Left ventricle myocardium superior (tissue), 1 donor: Measurements from ENCODE around the gene LCNL1. TPM values are rescaled to one million over a fixed set of nuclear protein-coding genes. Genes with fewer than 3 reads are reported as not detected.
A peak's percentile ranks its signal among the peaks of the same experiment; 100 is the strongest.
"Not testable (repeated sequence)": the region's sequence is repeated elsewhere in the genome, so short reads cannot be mapped to it uniquely, and the experiment has no call there.

Source experiments
- ATAC-seq: fragments of 200-7000 bp; cut with Tn5 transposase; one replicate; pipeline ENCODE4 v1.9.1; 2020; ENCODE audit warnings: mild to moderate bottlenecking, moderate library complexity
- DNase-seq: peaks from one replicate; pipeline ENCODE4 v3.0.0-alpha.2; 2020
- intact Hi-C: fragments of 100-400 bp; cut with micrococcal nuclease; formaldehyde crosslinking; loops from one replicate; pipeline ENCODE4 v1.11.0; 2022
- total RNA-seq: library from RNA; stranded (reverse); fragmentation: NEBNext Ultra II Directional; extraction: Animal tissue kit (Norgen Biotek cat#: 25700); gene quantifications from one replicate; pipeline ENCODE4 v1.2.1, GENCODE V29; 2021
- donor health status: DM: no; HTN: yes; CAD: no; lungs with severe emphysema.

Gene LCNL1
- total RNA-seq, 1 donor from 2014 or later: 18.3 TPM

GRCh38 chr9:137001857-137002645, 19.3 kb downstream of the LCNL1 start:
- ATAC-seq: no peak
- DNase-seq: no peak
- intact Hi-C loops: no loop called here

GRCh38 chr9:137002646-137003041, 19.9 kb downstream of the LCNL1 start:
- intact Hi-C loops: no loop called here

GRCh38 chr9:137004285-137004684, 21.5 kb downstream of the LCNL1 start:
- intact Hi-C loops, ATAC-seq, DNase-seq: not testable (repeated sequence)

More at GRCh38 chr9:137002646-137003041, 19.9 kb downstream of the LCNL1 start:
- ATAC-seq (no peak), DNase-seq (no peak)

- intact Hi-C loops: no loop called here
- DNase-seq: no peak
- no peak for ATAC-seq
Measured at GRCh38 chr9:137006116-137007003, 23.6 kb downstream of the LCNL1 start.

- DNase-seq (no peak), ATAC-seq (peak; percentile 12)
- intact Hi-C loops: no loop called here
Measured at GRCh38 chr9:137007108-137007815, 24.5 kb downstream of the LCNL1 start.

- no peak for DNase-seq
- no peak for ATAC-seq
- intact Hi-C loops: no loop called here
Measured at GRCh38 chr9:137007816-137008270, 25.1 kb downstream of the LCNL1 start.

GRCh38 chr9:137008312-137008711, 25.5 kb downstream of the LCNL1 start:
- intact Hi-C loops: no loop called here

GRCh38 chr9:137009217-137009616, 26.4 kb downstream of the LCNL1 start:
- DNase-seq (no peak), ATAC-seq (no peak)
- intact Hi-C loops: no loop called here

More at GRCh38 chr9:137008312-137008711, 25.5 kb downstream of the LCNL1 start:
- no peak for DNase-seq
- no peak for ATAC-seq

- no peak for DNase-seq
- ATAC-seq: no peak
- intact Hi-C loops: no loop called here
Measured at GRCh38 chr9:137009938-137010732, 27.3 kb downstream of the LCNL1 start.

GRCh38 chr9:137011156-137011555, 28.4 kb downstream of the LCNL1 start:
- intact Hi-C loops: no loop called here
- DNase-seq: no peak
- no peak for ATAC-seq

- intact Hi-C loops: no loop called here
- no peak for DNase-seq
- ATAC-seq: no peak
Measured at GRCh38 chr9:137011907-137012675, 29.3 kb downstream of the LCNL1 start.

- no peak for DNase-seq
- ATAC-seq: no peak
- intact Hi-C loops: no loop called here
Measured at GRCh38 chr9:137012694-137013570, 30.1 kb downstream of the LCNL1 start.

GRCh38 chr9:137013571-137013940, 30.8 kb downstream of the LCNL1 start:
- DNase-seq (no peak), ATAC-seq (no peak)
- intact Hi-C loops: no loop called here

GRCh38 chr9:137014166-137014565, 31.4 kb downstream of the LCNL1 start:
- DNase-seq: no peak
- intact Hi-C loops: no loop called here
- no peak for ATAC-seq

GRCh38 chr9:137014776-137015539, 32.2 kb downstream of the LCNL1 start:
- no peak for ATAC-seq
- intact Hi-C loops: no loop called here
- no peak for DNase-seq

- DNase-seq: no peak
- intact Hi-C loops: no loop called here
- ATAC-seq: no peak
Measured at GRCh38 chr9:137015540-137015930, 32.7 kb downstream of the LCNL1 start.
